IMR-90 (cell line): ENCODE data around the gene MYH11. TPM values are rescaled to one million over a fixed set of nuclear protein-coding genes. Genes with fewer than 3 reads are reported as not detected.
A peak's percentile ranks its signal among the peaks of the same experiment; 100 is the strongest.

Source experiments
- ATAC-seq: fragments of 200-7000 bp; cut with Tn5 transposase; 2 replicates; pipeline ENCODE4 v1.9.1; 2020; ENCODE audit warnings: low read depth, mild to moderate bottlenecking, moderate library complexity
- BruUV-seq: library from RNA; stranded (reverse); fragments of 400-500 nt; replicated peaks from 2 replicates; lab custom pipeline; 2021; lab: Mats Ljungman, UMichigan
- CTCF ChIA-PET: fragments of 300-600 bp; formaldehyde crosslinking; extraction: SDS; loops from one replicate; lab custom pipeline; 2021; ENCODE audit warnings: antibody characterized with exemption; lab: Yijun Ruan, JAX
- POLR2A ChIA-PET: fragments of 300-600 bp; sonication (Branson Sonifier 250); formaldehyde crosslinking; loops from one replicate; lab custom pipeline; 2022; ENCODE audit warnings: antibody characterized with exemption; ENCODE audit not compliant: unreplicated experiment; lab: Charles Lee
- DNase-seq: peaks from one replicate; pipeline ENCODE4 v3.0.0; 2013
- H2AFZ ChIP-seq: replicated peaks from 2 replicates; pipeline ENCODE3; 2013; ENCODE audit warnings: low read length, mild to moderate bottlenecking; ENCODE audit not compliant: poor library complexity
- H2AK5ac ChIP-seq: 2 replicates; pipeline ENCODE4 v1.6.1; 2013; ENCODE audit warnings: low read depth, low read length, inconsistent platforms
- H2AK9ac ChIP-seq: replicated peaks from 2 replicates; pipeline ENCODE3; 2013; ENCODE audit warnings: mild to moderate bottlenecking, low read depth, low read length, moderate library complexity; ENCODE audit not compliant: poor library complexity
- H2BK120ac ChIP-seq: 2 replicates; pipeline ENCODE4 v1.6.1; 2013; ENCODE audit warnings: low read depth, low read length, inconsistent platforms
- H2BK15ac ChIP-seq: 3 replicates; pipeline ENCODE4 v1.6.1; 2013; ENCODE audit warnings: low read depth, low read length, inconsistent platforms
- H2BK20ac ChIP-seq: 2 replicates; pipeline ENCODE4 v1.6.1; 2013; ENCODE audit warnings: low read depth, mild to moderate bottlenecking, inconsistent platforms, low read length, moderate library complexity
- H2BK5ac ChIP-seq: 2 replicates; pipeline ENCODE4 v1.6.1; 2013; ENCODE audit warnings: mild to moderate bottlenecking, low read depth, low read length, inconsistent platforms; ENCODE audit not compliant: poor library complexity, severe bottlenecking
- H3K14ac ChIP-seq: replicated peaks from 2 replicates; pipeline ENCODE4 v1.6.1; 2013; ENCODE audit warnings: low read depth, low read length, inconsistent platforms
- H3K18ac ChIP-seq: 2 replicates; pipeline ENCODE4 v1.6.1; 2013; ENCODE audit warnings: low read depth, low read length, control low read depth
- H3K23ac ChIP-seq: 2 replicates; pipeline ENCODE4 v1.6.1; 2013; ENCODE audit warnings: low read depth, low read length, inconsistent platforms
- H3K27ac ChIP-seq: 2 replicates; pipeline ENCODE4 v1.5.1; 2013; ENCODE audit warnings: mild to moderate bottlenecking, control low read depth, low read length; ENCODE audit not compliant: insufficient read depth
- H3K27me3 ChIP-seq: 2 replicates; pipeline ENCODE4 v1.6.1; 2013; ENCODE audit warnings: low read length; ENCODE audit not compliant: control insufficient read depth, insufficient read depth
- H3K36me3 ChIP-seq: 2 replicates; pipeline ENCODE4 v1.6.1; 2013; ENCODE audit warnings: low read length, mixed read lengths; ENCODE audit not compliant: control insufficient read depth, insufficient read depth
- H3K4ac ChIP-seq: 2 replicates; pipeline ENCODE4 v1.6.1; 2013; ENCODE audit warnings: low read depth, low read length, inconsistent platforms
- H3K4me1 ChIP-seq: 2 replicates; pipeline ENCODE4 v1.6.1; 2013; ENCODE audit warnings: low read length, mixed read lengths; ENCODE audit not compliant: control insufficient read depth, insufficient read depth
- H3K4me2 ChIP-seq: 2 replicates; pipeline ENCODE4 v1.6.1; 2013; ENCODE audit warnings: low read depth, mild to moderate bottlenecking, control low read depth, low read length, moderate library complexity
- H3K4me3 ChIP-seq: 2 replicates; pipeline ENCODE4 v1.5.1; 2013; ENCODE audit warnings: low read depth, mild to moderate bottlenecking, control low read depth, low read length, moderate library complexity; ENCODE audit not compliant: insufficient read depth
- H3K56ac ChIP-seq: 2 replicates; pipeline ENCODE4 v1.6.1; 2013; ENCODE audit warnings: low read length, inconsistent platforms; ENCODE audit not compliant: insufficient read depth; ENCODE audit errors: extremely low read depth
- H3K79me1 ChIP-seq, 2 experiments: 2 replicates each; pipeline ENCODE4 v1.6.1; 2013; ENCODE audit warnings: low read length in 2 of 2, inconsistent platforms in 1 of 2, low read depth in 1 of 2
- H3K9ac ChIP-seq: 2 replicates; pipeline ENCODE4 v1.6.1; 2013; ENCODE audit warnings: low read depth, low read length, control low read depth
- H3K9me1 ChIP-seq: 2 replicates; pipeline ENCODE4 v1.6.1; 2013; ENCODE audit warnings: low read length, inconsistent platforms; ENCODE audit not compliant: insufficient read depth
- H3K9me3 ChIP-seq: 2 replicates; pipeline ENCODE4 v1.6.1; 2013; ENCODE audit warnings: low read length; ENCODE audit not compliant: control insufficient read depth, insufficient read depth
- H4K20me1 ChIP-seq: 2 replicates; pipeline ENCODE4 v1.6.1; 2013; ENCODE audit warnings: low read length, inconsistent platforms; ENCODE audit not compliant: insufficient read depth
- H4K5ac ChIP-seq: 2 replicates; pipeline ENCODE4 v1.6.1; 2013; ENCODE audit warnings: mild to moderate bottlenecking, low read depth, low read length, control low read depth
- H4K8ac ChIP-seq, 2 experiments: 2 replicates each; pipeline ENCODE4 v1.6.1; 2013; ENCODE audit warnings: low read depth in 2 of 2, low read length in 2 of 2, control low read depth in 1 of 2, inconsistent platforms in 1 of 2
- H4K91ac ChIP-seq: 2 replicates; pipeline ENCODE4 v1.6.1; 2013; ENCODE audit warnings: low read depth, low read length, inconsistent platforms; ENCODE audit not compliant: insufficient read depth
- CEBPB ChIP-seq: IDR thresholded peaks from 2 replicates; pipeline ENCODE4 v1.6.1; 2012; ENCODE audit warnings: low read depth, low read length, improper control_type of control experiment
- CHD1 ChIP-seq: IDR thresholded peaks from 2 replicates; pipeline ENCODE4 v1.6.1; 2012; ENCODE audit warnings: low read depth, low read length, improper control_type of control experiment
- ELK1 ChIP-seq: fragments of 150-350 bp; IDR thresholded peaks from 2 replicates; pipeline ENCODE4 v1.6.1; 2016; ENCODE audit warnings: low read depth, mild to moderate bottlenecking, low read length, moderate library complexity, borderline replicate concordance
- FOS ChIP-seq: fragments of 150-350 bp; IDR thresholded peaks from 2 replicates; pipeline ENCODE4 v1.6.1; 2016; ENCODE audit warnings: low read depth, low read length
- MAFK ChIP-seq: IDR thresholded peaks from 2 replicates; pipeline ENCODE4 v1.6.1; 2012; ENCODE audit warnings: low read depth, low read length, improper control_type of control experiment
- MAZ ChIP-seq: IDR thresholded peaks from 2 replicates; pipeline ENCODE4 v1.6.1; 2012; ENCODE audit warnings: low read depth, mild to moderate bottlenecking, low read length, improper control_type of control experiment, moderate library complexity, borderline replicate concordance
- MXI1 ChIP-seq: IDR thresholded peaks from 2 replicates; pipeline ENCODE4 v1.6.1; 2012; ENCODE audit warnings: low read depth, mild to moderate bottlenecking, low read length, moderate library complexity, borderline replicate concordance
- NFE2L2 ChIP-seq: fragments of 150-350 bp; IDR thresholded peaks from 2 replicates; pipeline ENCODE4 v1.6.1; 2016; ENCODE audit warnings: low read depth, mild to moderate bottlenecking, low read length
- POLR2A ChIP-seq: IDR thresholded peaks from 2 replicates; pipeline ENCODE4 v1.6.1; 2012; ENCODE audit warnings: mild to moderate bottlenecking, low read depth, low read length
- RAD21 ChIP-seq: IDR thresholded peaks from 2 replicates; pipeline ENCODE4 v1.6.1; 2012; ENCODE audit warnings: low read length, improper control_type of control experiment
- RCOR1 ChIP-seq: IDR thresholded peaks from 2 replicates; pipeline ENCODE4 v1.6.1; 2012; ENCODE audit warnings: mild to moderate bottlenecking, low read length, improper control_type of control experiment; ENCODE audit not compliant: insufficient replicate concordance
- RFX5 ChIP-seq: IDR thresholded peaks from 2 replicates; pipeline ENCODE4 v1.8.0; 2012; ENCODE audit warnings: low read depth, mild to moderate bottlenecking, low read length, moderate library complexity
- SMC3 ChIP-seq: fragments of 150-350 bp; IDR thresholded peaks from 2 replicates; pipeline ENCODE4 v1.6.1; 2016; ENCODE audit warnings: low read depth, mild to moderate bottlenecking, antibody characterized with exemption, low read length, moderate library complexity
- USF2 ChIP-seq: fragments of 150-350 bp; IDR thresholded peaks from 2 replicates; pipeline ENCODE4 v1.6.1; 2017; ENCODE audit warnings: mild to moderate bottlenecking, antibody characterized with exemption, low read length, low read depth
- WGBS, 2 experiments: methylation state at CpG; one replicate each; pipeline versions ENCODE4 v1.1.5 to v1.1.7; 2013; ENCODE audit warnings: missing lambda C conversion rate in 2 of 2; ENCODE audit not compliant: insufficient read length in 1 of 2; ENCODE audit errors: extremely low coverage in 2 of 2; 5-methylcytosine and 5-hydroxymethylcytosine counted together
- dilution Hi-C: fragments of 300-500 bp; cut with HindIII; formaldehyde crosslinking; loops from one replicate; pipeline ENCODE4 v1.14.3; 2018; ENCODE audit warnings: low sequenced_read_pairs; ENCODE audit not compliant: unreplicated experiment
- in situ Hi-C: fragments of 300-500 bp; cut with MboI; formaldehyde crosslinking; loops from 3 replicates; pipeline ENCODE4 v1.14.3; 2019; ENCODE audit warnings: low sequenced_read_pairs, inconsistent platforms, mixed read lengths
- intact Hi-C: fragments of 100-400 bp; cut with micrococcal nuclease; formaldehyde crosslinking; loops from 2 replicates; pipeline ENCODE4 v1.10.0; 2022
- polyA plus RNA-seq, 3 experiments: library from polyadenylated mRNA; depleted of rRNA; stranded (reverse); fragments of >200 nt; gene quantifications; 2 replicates each; pipeline ENCODE4 v1.2.3, GENCODE V29; 2012; ENCODE audit warnings: low replicate concordance in 1 of 3
- total RNA-seq: library from RNA; depleted of rRNA; stranded (reverse); fragments of >200 nt; gene quantifications from 2 replicates; pipeline ENCODE4 v1.2.3, GENCODE V29; 2012
- TF ChIP-seq, protein P1 (sequence below): conservative IDR thresholded peaks from 2 replicates; pipeline ENCODE4 v1.5.1; 2012; ENCODE audit warnings: mild to moderate bottlenecking, low read depth, low read length, improper control_type of control experiment

MYH11 gene
- total and polyA plus RNA-seq, 2 of the 4 experiments (the other 2 are of a cell fraction) = under 0.01 to 0.12 TPM

DNA sequence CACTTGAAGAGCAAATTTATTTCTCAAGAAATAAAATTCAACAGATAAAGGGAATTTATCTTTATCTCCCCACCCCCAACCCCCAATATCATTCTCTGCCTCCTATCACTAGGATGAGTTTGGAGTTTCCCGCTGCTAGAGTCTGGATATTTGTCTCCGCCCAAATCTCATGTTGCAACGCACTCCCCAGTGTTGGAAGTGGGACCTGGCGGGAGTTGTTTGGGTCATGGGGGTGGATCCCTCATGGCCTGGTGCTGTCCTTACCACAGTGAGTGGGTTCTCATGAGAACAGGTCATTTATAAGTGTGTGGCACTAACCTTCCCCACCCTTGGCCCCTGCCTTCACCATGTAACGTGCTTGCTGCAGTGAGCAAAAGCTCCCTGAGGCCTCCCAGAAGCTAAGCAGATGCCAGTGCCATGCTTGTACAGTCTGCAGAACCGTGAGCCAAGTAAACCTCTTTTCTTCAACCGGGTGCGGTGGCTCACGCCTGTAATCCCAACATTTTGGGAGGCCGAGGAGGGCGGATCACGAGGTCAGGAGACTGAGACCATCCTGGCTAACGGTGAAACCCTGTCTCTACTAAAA lies 25.1 kb upstream of the MYH11 start:
- Histone ChIP-seq H3K27me3 (no peaks in the 10 kb centered on the region), H3K4me2 (no peak overlapping the region), H3K23ac (no peak overlapping the region), H3K4me3 (no peak overlapping the region), H2AK5ac (peak overlapping the region; percentile 66), H4K5ac (no peak overlapping the region; the same call in 1 of the 2 replicates), H2BK120ac (no peak overlapping the region), H4K20me1 (no peaks in the 10 kb centered on the region; the same call in 1 of the 2 replicates), H3K56ac (no peak overlapping the region), H3K9me1 (peaks cover 19% of the 10 kb centered on the region), H3K9ac (no peak overlapping the region), H2BK15ac (peak overlapping the region; percentile 54; the same call in 2 of the 3 replicates), H3K18ac (peak overlapping the region; percentile 3; the same call in 1 of the 2 replicates), H2AFZ (no peak overlapping the region), H4K91ac (peak overlapping the region; percentile 46), H2BK20ac (0 out of 2 replicates have a peak overlapping the region, but pooled peaks have one; percentile 9), H3K9me3 (no peaks in the 10 kb centered on the region), H3K4ac (peak overlapping the region; percentile 62), H3K79me1 (peaks cover 46 to 78% of the 10 kb centered on the region in 2 experiments), H4K8ac (peak overlapping the region in 1 of 2 experiments; percentile 30; a peak in 1 of 4 replicates), H3K36me3 (peaks cover 25% of the 10 kb centered on the region), H3K27ac (peak overlapping the region; percentile 16; the same call in 1 of the 2 replicates), H2AK9ac (no peak overlapping the region), H3K4me1 (peaks cover 28% of the 10 kb centered on the region), H2BK5ac (peak overlapping the region; percentile 1), H3K14ac (no peak overlapping the region)
- intact Hi-C loops (no loop called here), in situ Hi-C loops (loop anchor here (25.0 kb wide), 1 partner anchor 130 kb away; no protein-coding TSS in a partner anchor), dilution Hi-C loops (no loop called here)
- CTCF ChIA-PET = no interaction called here
- no TSS peak for BruUV-seq
- DNase-seq = no peak
- 100% methylated on average over 5 of the region's 13 CpGs; no CpG with 5 or more reads in 1 of the 2 experiments for WGBS, 2 experiments
- no peak for ATAC-seq
- POLR2A ChIA-PET = no interaction called here
- no peak for TF ChIP-seq RAD21
- TF ChIP-seq SMC3 = no peak
- TF ChIP-seq MAFK = no peak
- TF ChIP-seq, protein P1, sequence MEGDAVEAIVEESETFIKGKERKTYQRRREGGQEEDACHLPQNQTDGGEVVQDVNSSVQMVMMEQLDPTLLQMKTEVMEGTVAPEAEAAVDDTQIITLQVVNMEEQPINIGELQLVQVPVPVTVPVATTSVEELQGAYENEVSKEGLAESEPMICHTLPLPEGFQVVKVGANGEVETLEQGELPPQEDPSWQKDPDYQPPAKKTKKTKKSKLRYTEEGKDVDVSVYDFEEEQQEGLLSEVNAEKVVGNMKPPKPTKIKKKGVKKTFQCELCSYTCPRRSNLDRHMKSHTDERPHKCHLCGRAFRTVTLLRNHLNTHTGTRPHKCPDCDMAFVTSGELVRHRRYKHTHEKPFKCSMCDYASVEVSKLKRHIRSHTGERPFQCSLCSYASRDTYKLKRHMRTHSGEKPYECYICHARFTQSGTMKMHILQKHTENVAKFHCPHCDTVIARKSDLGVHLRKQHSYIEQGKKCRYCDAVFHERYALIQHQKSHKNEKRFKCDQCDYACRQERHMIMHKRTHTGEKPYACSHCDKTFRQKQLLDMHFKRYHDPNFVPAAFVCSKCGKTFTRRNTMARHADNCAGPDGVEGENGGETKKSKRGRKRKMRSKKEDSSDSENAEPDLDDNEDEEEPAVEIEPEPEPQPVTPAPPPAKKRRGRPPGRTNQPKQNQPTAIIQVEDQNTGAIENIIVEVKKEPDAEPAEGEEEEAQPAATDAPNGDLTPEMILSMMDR = no peak
- no peak for TF ChIP-seq ELK1
- no peak for TF ChIP-seq MAZ
- TF ChIP-seq NFE2L2 = no peak
- TF ChIP-seq RFX5 = no peak
- TF ChIP-seq RCOR1 = no peak
- TF ChIP-seq POLR2A = no peak
- TF ChIP-seq USF2 = no peak
- TF ChIP-seq CHD1 = no peak
- no peak for TF ChIP-seq FOS
- TF ChIP-seq CEBPB = no peak
- TF ChIP-seq MXI1 = no peak
